Stimulated activated CD8-positive, alpha-beta memory T cell treated with anti-CD3 and anti-CD28 coated beads, Interleukin-12 subunit alpha, Interleukin-12 subunit beta, amount 100 ng/mL, for 1 hour (primary cell): ENCODE measurements around the gene DHX32.

Experiments
- DNase-seq: peaks from one replicate; pipeline ENCODE4 v3.0.0-alpha.2; 2020; ENCODE audit warnings: low read depth

The DHX32 gene

DNA sequence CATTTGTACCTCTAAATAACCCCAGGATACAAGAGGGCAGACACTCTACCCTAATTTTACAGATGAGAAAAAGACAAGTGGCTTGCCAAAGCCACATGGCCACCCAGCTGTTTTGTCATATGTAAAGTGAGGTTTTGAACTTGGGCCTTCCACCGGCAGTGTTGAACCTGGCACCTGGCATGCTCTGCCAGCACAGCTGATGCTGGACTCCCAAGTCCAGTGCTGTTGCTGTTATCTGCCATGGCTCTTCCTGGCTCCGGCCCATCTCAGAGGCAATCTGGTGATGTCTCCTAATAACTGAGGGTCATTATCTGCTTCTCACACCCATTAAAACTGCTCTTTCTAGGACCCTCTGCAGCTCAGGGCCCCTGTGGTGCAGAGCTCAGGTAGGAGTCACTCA lies 32.7 kb downstream of the DHX32 start:
- no peak for DNase-seq

DNA sequence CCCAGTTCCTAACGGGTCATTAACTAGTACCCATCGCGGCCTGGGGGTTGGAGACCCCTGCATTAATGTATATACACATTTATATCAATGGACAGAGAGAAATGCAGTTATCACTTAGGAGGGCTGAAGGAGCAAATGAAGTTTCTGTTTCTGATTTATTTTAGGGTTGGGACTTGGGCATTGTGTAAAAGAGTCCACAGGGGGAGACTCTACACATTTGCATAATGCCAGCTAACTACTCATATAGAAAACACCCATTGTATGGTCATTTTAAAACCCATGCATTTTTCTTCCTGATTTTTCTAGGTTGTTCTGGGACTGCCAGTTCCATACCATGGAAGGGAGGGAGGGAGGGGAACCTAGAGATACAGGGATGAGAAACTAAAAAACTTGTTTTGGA lies 34.2 kb downstream of the DHX32 start:
- DNase-seq, result no peak

DNA sequence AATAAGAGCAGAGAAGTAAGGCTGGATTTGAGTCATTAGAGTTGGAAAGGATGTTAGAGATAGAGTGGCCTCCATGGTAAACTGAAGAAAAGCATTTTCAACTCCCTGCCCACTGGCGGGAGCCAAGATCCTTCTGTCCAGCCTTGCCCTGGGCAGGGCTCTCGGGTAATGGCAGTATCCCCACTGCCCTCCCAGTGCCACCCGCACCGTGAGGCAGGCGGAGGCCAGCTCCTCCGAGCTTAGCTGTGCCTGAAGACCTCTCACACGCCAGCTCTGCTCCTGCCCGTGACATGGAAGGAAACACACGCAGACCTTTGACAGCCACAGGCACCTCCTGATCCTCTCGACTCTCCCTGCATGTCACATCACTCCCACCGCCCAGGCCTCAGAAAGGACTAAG lies 35.5 kb downstream of the DHX32 start:
- DNase-seq, result no peak

DNA sequence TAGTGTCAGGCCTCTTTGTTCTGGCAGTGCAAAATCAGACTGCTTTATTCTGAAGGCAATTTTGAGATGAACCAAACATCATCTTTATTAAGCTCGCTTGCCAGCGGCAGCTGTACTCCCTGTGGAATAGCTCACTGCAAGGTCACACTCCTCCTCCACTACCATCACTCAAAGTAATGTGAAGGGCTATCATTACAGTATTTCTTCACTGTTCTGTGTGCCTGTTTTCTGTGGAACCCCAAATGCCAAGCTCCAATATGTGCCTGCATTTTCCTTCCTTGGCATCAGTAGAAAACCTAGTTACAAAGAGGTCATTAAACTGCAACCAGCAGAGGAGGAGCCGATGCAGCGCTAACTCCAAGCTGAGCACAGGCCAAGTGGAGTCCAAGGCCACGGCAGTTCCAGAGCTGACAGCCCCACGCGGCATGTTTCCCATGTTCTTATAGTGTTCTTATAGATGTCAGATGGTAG lies 36.3 kb downstream of the DHX32 start:
- no peak for DNase-seq

DNA sequence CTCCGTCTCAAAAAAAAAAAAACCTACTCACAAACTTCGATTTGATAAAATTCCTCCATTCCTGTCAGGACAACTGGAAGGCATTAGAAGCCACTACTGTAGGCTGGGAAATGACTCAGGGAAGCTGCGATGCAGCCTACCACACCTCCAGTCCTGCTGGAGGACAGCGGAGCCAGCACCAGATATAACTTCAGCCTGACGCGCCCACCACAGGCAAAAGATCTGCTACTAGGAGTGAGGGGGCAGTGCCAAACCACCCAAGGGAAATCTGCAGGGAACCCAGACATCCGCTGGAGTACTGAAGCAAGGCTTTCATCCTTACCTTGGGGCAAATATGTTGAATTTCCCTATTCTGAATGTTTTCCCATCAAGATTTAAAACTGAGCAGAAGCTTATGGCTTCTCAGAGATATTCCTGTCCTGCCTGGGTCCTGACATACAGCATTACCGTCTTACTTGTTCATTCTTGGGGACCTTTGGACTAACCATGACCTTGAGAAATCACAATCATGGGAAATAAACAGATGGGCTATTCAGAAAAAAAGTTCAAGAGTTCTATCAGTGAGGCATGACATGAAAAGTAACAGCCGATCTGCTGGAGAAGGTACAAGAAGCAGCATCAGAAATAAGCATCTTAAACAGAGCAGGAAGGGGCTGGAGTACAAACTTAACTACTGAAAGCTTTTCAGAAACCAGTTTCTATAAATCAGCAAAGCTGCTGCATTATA lies 37.3 kb downstream of the DHX32 start:
- no peak for DNase-seq

DNA sequence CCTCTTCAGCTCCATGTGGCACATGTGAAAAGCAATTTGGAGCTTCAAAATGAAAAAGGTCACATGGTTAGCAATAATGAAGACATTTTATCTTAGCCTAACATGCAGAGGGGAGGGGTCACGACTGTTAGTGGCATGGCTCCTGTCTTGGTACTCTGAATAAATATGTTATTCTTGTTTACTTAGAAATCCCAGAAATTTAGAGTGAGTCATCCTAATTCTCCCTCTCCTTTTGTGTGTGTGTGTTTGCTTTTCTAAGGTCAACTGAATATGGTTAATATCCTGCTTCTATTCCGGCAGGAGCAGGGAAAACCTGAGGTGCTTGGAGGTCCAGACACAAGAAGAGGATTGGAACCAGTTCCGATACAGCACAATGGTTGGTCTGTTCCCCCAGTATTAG lies 40.1 kb downstream of the DHX32 start:
- DNase-seq, result no peak

DNA sequence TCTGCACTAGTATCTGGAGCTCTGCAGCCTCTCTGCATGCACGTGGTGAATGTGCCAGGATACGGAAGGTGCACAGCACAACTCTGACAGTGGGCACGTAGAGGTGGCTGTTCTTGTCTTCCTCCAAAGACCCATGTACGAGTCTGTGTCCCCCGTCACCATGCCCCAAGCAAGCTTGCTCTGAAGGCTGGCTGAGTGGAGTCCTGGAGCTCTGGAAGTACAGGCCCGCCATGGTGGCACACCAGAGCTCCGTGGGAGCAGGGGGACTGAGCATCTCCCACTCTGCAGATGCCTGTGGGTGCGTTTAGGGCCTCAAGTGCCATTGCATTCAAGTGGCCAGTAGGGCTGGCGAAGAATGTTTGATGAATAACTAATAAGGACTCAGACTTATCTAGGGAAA lies 40.7 kb downstream of the DHX32 start:
- DNase-seq, result no peak

DNA sequence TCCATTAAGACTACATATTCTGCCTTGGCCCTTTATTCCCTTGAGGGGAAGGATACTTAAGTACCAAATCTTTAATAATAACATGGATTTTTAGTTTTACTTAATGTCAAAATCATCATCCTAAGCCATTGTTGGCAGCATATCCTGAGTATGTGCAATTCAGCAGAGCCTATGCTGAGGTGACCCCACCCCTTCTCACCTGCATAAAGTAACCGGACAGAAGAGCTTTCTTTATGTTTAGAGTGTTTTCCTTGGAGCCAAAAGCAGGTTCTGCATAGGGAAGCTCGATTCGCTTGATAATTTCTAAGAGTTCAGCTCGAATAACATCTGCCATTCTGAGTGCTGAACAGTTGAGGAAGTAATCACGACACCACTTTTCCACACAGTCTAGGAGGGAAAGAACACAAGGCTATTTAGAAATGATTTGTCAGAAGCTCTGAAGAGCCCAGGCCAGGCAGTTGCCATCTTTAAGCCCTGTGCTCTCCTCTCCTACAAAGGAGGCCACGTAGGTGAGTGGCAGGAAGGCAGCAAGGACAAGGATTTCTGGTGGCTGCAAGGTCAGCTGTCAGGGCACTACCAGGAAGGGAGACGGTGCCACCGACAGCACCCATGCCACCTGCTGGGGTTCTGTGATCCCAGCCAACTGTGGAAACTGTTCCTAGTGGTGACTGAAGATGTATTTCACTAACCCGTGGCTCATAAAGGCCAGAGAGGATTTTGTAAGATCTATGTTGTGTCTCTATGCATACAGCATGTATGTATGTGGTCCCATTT lies 42.1 kb downstream of the DHX32 start:
- DNase-seq, result no peak

DNA sequence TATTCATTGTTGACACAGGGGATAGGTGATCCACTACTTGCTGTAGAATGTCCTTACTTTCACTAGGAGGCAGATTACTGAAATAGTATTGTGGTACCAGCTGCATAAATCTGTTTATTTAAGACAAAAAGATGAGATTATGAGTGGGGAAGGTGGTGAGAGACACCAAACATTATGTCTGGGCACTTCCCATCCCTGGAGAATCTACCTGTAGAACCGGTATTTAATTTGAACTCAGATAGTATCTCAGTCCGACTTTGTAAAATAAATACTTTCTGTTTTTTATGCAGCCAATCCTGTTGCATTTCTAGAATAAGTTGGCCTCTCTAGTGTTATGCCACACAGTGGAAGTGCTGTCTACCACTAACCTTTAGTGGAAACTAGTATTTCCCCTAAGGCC lies 44.3 kb downstream of the DHX32 start:
- no peak for DNase-seq

DNA sequence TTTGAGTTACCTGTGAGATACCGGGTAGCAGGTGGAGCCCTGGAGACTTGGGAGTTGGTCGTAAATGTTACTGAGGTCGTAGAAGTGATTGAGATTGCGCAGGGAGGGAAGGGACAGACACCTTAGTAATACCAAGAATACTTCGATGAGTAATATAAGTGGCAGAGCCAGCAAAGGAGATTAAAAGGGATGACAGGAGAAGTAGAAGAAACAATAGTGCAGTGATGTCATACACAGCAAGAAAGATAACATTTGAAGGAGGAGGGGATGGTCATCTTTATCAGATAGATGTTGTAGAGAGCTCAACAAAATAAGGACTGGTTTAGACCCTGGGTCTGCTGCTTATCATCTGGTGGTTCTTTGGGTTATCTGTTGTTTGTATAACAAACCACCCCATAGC lies 52.8 kb downstream of the DHX32 start:
- DNase-seq, result no peak

DNA sequence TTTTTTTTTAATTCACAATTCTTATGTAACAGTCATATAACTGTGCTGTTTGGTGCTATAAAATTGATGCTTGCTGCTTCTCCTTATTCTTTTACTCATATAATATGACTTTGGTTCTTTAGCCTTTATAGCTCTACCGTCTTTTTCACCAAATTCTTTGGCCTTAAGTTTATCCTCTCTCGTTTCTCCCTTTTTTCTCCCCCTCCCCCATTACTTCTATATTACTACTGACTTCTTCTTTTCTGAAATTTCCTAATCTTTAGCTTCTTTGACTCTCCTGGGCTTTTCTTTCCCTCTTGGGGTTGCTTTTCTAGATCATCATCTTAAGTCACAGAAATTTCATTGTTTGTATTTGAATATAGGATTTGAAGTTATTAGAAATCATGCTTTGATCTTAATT lies 54.0 kb downstream of the DHX32 start:
- DNase-seq, result no peak

DNA sequence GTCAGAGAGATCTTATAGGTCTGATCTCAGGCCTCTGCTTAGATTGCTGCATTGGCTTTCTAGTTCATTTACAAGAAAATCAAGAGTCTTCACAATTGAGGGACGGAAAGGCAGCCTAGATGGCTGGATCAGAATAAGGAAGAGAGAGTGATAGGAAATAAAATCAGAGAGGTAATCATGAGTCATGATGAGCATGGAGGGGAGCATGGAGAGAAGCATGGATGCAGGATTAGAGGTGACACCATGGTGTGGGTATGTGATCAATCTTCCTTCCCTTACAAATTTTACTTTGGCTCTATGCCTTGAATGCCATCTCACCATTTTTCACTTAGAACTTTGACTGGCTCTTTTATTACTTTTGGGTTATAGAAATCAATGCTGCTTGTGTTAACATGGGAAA lies 56.4 kb downstream of the DHX32 start:
- DNase-seq, result no peak

DNA sequence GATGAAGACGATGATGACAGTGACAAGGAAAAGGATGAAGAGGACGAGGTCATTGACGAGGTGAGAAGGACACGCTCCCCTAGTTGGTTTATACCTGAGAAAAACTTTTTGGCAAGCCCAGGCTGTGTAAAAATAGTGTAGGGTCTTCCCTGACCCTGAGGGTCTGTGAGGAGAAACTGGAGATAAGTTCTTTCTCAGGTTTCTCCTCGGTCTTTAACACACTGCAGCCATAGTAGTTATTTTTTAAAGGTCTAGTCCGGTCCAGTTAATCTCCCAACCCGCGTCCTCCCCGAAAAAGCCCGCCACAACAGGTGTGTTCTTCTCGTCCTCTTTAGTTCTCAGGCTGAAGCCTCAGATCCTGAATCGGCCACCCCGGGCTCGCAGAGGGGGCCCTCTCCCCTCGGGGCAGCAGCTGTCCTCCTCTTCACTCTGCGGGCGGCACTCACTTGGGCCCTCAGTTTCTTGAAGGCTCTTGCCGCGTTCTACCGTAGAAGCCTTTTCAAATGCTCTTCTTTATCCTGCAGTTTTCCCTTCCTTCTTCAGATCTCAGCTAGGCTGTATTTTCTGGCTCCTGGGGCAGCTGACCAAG lies 57.3 kb downstream of the DHX32 start:
- DNase-seq, result no peak

DNA sequence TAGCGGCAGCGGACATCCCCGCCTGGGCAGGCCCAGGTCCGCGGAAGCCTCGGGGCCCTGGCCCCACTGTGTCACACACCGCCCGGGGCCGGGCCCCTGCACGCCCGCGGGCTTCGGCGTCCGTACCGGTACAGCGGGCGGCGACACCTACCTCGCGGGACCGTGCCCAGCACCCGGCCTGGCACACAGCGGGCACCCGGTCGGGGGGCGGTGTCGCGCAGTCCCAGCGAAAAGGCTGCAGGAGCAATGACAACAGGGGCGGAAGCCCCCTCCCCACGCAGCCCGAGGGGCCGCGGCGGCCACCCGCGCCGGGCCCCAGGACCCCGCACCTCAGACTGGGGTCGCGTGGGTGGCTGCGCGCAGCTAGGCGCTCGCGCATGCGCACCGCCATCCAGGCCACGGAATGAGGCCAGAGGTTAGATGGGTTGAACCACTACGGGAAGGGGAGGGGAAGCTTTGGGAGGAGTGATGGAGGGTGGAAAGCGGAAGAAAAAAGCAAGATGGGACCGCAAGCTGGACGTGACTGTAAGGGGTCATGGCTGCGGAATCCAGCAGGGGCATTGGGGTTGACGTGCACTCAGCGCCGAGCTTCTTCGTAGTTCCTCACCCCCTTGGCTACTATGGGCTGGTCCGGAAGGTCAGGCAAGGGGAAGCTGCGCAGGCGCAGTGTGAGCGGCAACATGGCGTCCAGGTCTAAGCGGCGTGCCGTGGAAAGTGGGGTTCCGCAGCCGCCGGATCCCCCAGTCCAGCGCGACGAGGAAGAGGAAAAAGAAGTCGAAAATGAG lies 58.0 kb downstream of the DHX32 start, which contains the start of the genes BCCIP and UROS:
TSS of gene BCCIP (plus strand) at position 669 of the 785 bp plus-strand sequence. CDS start at position 681, 12 bp downstream.
TSS of gene UROS (minus strand) at position 381 of the 785 bp plus-strand sequence. CDS start 6,759 bp downstream, outside the sequence.
- peak; percentile 88 for DNase-seq

DNA sequence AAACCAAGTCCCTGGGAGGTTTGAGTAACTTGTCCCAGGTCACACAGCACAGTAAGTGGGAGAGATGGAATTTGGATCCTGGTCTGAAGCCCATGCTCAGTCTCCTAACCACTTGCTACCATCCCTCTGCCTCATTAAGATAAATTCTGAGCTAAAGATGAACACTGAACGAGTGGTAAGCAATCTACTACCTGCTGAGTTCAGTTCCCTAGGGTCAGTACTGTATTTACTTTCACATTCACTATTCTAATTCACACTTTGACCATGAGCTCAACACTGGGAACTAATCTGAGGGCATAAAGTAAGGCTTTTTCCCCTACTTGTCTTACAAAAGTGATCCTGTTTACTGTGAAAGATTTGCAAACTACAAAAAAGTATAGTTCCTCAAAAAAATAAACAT lies 60.4 kb downstream of the DHX32 start:
- no peak for DNase-seq

DNA sequence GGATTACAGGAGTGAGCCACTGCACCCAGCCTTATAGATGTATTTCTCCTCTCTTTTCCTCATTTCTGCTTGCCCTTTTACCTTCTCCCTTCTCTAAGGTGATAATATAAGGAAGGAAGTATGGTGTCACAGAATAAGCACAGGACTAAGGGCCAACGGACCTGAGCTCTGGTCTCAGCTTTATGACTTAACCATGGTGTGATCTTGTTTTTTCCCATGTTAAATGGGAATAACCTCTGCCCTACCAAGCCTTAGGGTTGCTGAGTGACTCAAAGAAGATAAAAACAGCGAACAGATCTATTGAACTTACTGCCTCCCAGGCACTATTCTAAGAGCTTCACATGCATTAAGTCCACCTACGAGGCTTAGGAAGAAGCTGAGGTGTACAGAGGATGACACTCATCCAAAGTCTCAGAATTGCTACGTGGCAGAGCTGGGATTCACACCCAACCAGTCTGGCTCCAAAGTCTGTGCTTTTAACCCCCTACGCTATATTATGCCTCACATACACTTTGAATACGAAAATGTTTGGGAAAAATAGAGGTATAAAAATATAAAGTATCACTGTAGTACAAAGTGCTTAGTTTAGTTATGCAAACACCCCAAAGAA lies 63.6 kb downstream of the DHX32 start:
- no peak for DNase-seq

DNA sequence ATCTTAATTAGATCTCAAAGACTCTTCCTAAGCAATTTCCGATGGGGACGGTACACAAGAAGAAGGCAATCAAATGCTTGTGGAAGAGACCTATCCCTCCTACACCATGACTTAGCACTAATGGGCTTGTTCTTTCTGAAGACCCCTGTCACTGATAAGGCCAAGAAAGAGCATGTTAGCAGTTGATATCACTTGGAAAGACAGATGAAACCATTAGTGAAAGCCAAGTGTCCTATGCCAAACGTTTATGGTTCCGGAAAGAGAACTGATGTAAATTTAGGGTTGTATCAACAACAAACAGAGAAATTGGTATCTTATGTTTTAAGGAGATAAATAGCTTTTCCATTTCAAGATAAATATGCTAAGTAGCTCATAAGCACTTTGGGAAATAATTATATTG lies 64.5 kb downstream of the DHX32 start:
- no peak for DNase-seq

DNA sequence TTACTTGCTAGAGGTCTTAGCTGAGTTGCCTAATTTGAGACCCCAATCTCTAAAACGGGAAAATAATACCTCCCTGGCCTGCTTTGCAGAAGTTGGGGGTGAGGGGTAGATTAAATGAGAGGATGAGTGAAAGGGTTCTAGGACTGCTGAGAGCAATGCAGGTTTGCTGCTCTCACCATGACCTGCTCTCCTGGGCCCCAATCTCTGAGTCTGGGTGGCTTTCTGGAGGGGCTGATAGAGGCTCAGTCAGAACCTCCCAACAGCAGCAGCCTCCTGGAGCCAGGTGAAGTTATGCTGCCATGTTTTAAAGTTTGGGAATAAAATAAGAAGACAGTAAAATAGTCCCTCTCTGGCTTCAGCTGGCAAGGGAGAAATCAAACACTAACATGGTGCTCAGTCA lies 65.3 kb downstream of the DHX32 start:
- DNase-seq, result no peak

DNA sequence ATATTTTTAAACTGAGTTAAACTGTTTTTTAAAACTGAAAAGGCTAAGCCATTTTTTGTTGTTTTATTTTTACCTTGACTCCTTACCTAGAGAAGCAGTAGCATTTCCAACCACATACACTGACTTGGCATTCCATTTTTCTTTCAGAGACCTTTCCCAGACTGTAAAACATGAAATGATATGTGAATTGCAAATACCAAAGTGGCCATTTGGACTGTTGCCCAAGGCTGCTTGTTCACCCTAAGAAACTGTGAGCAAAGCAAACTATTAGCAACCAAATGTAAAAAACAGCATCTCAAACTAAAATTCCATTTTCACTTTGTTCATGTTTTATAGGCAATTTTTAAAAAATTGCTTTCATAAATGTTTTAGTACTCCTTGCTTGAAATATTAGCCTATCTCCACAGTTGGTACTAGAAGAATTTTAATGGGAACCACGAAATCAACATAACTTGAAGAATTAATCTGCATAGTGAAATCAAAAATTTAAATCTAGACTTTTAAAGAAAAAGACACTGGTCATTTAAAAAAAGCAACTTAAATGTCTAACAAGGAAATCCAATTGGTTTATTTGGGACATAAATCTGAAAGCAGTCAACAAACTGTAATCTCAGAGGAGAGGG lies 68.9 kb downstream of the DHX32 start:
- DNase-seq, result no peak

DNA sequence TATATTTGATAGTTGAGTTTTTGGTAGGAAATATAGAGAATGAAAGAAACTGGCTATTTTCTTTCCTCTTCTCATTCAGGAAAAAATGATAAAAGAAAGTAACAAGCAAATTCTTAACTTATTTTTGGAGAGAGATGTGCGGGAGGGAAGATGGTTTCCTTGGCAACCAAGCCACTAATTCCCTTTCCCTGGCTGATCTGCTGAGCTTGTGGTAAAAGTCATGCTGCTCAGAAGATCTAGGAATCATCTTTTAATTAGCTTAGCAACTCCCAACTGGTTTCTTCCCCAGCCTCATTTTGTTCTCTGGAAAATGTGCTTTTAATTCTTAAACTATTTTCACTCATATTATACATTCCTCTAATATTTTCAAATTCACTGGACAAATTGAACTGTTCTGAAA lies 69.8 kb downstream of the DHX32 start:
- DNase-seq, result no peak

DNA sequence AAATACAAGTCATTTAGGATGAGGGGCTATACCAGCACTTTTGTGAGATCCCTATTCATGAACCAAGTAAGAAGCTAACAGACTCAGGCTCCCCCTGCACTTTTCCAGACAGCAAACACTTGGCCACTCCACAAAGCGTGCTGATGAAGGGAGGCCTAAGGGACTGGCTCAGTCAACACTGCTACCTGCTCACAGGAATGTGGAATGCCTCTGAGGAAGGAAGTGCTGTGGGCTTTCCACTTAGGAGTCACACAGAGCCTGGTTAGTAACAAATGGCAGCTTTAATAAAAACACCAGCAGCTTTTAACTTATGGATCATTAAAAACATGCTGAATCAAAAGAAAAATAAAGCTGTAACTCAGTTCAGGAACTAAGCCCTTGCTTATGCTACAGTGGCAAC lies 73.0 kb downstream of the DHX32 start:
- no peak for DNase-seq
